Chondrocyte (in vitro differentiated cells): ENCODE results near the gene NOXRED1. TPM values are rescaled to one million over a fixed set of nuclear protein-coding genes. Genes with fewer than 3 reads are reported as not detected.
"Not testable (repeated sequence)": the region's sequence is repeated elsewhere in the genome, so short reads cannot be mapped to it uniquely, and the experiment has no call there.

ENCODE experiments used
- DNase-seq: peaks from one replicate; pipeline ENCODE4 v3.0.0; 2021; ENCODE audit warnings: mixed read lengths, low spot score
- H3K27ac Mint-ChIP-seq: one replicate; pipeline ENCODE4 v1.8.0; 2021; ENCODE audit warnings: mild to moderate bottlenecking, moderate library complexity, mixed read lengths; ENCODE audit not compliant: unreplicated experiment
- H3K27me3 Mint-ChIP-seq: 2 replicates; pipeline ENCODE4 v1.8.0; 2021; ENCODE audit warnings: low read depth, mixed read lengths
- H3K36me3 Mint-ChIP-seq: 2 replicates; pipeline ENCODE4 v1.8.0; 2021; ENCODE audit warnings: low read depth, mixed read lengths
- H3K4me1 Mint-ChIP-seq: 2 replicates; pipeline ENCODE4 v1.8.0; 2021; ENCODE audit warnings: low read depth, mild to moderate bottlenecking, mixed read lengths
- H3K4me3 Mint-ChIP-seq: one replicate; pipeline ENCODE4 v1.8.0; 2021; ENCODE audit warnings: mild to moderate bottlenecking, moderate library complexity, mixed read lengths; ENCODE audit not compliant: unreplicated experiment
- H3K9me3 Mint-ChIP-seq: 2 replicates; pipeline ENCODE4 v1.8.0; 2021; ENCODE audit warnings: low read depth, mixed read lengths
- CTCF ChIP-seq: fragments of 200-600 bp; sonication (generic); IDR thresholded peaks from 2 replicates; pipeline ENCODE4 v1.5.0; 2021; ENCODE audit warnings: antibody characterized with exemption, mild to moderate bottlenecking, moderate library complexity
- total RNA-seq: library from RNA; stranded (reverse); gene quantifications from 3 replicates; pipeline ENCODE4 v1.2.1, GENCODE V29; 2021

NOXRED1 gene
- total RNA-seq, 1 donor from 2014 or later = 0.37 TPM

- Mint-ChIP-seq H3K27ac (no peak overlapping the region), H3K36me3 (peaks cover 68% of the 10 kb centered on the region), H3K4me1 (peaks cover 1% of the 10 kb centered on the region), H3K27me3 (no peaks in the 10 kb centered on the region), H3K9me3 (no peaks in the 10 kb centered on the region), H3K4me3 (no peak overlapping the region)
- TF ChIP-seq CTCF = no peak
- no peak for DNase-seq
These were observed 3.1 kb upstream of the NOXRED1 start for GRCh38 chr14:77426396-77426795.

GRCh38 chr14:77424862-77425261, 1.5 kb upstream of the NOXRED1 start:
- H3K4me3 Mint-ChIP-seq = no peak overlapping the region
- no peak overlapping the region for H3K27ac Mint-ChIP-seq
- H3K36me3 Mint-ChIP-seq = peaks cover 63% of the 10 kb centered on the region
- DNase-seq = no peak
- peaks cover 3% of the 10 kb centered on the region for H3K9me3 Mint-ChIP-seq
- H3K4me1 Mint-ChIP-seq = peaks cover 3% of the 10 kb centered on the region
- no peaks in the 10 kb centered on the region for H3K27me3 Mint-ChIP-seq
- TF ChIP-seq CTCF = no peak

- peaks cover 31% of the 10 kb centered on the region for H3K36me3 Mint-ChIP-seq
These were observed 2.1 kb downstream of the NOXRED1 start for GRCh38 chr14:77421201-77421600.

GRCh38 chr14:77416836-77417235, 6.5 kb downstream of the NOXRED1 start:
- peaks cover 16% of the 10 kb centered on the region for H3K9me3 Mint-ChIP-seq
- no peak overlapping the region for H3K27ac Mint-ChIP-seq
- no peak for DNase-seq
- H3K4me3 Mint-ChIP-seq = no peak overlapping the region
- H3K27me3 Mint-ChIP-seq = no peaks in the 10 kb centered on the region
- peaks cover 6% of the 10 kb centered on the region for H3K36me3 Mint-ChIP-seq
- H3K4me1 Mint-ChIP-seq = peaks cover 3% of the 10 kb centered on the region
- no peak for TF ChIP-seq CTCF

More at GRCh38 chr14:77421201-77421600, 2.1 kb downstream of the NOXRED1 start:
- DNase-seq = no peak
- peaks cover 16% of the 10 kb centered on the region for H3K9me3 Mint-ChIP-seq
- H3K27me3 Mint-ChIP-seq = no peaks in the 10 kb centered on the region
- no peak for TF ChIP-seq CTCF
- H3K4me1 Mint-ChIP-seq = peaks cover 3% of the 10 kb centered on the region
- no peak overlapping the region for H3K4me3 Mint-ChIP-seq
- no peak overlapping the region for H3K27ac Mint-ChIP-seq

- not testable (repeated sequence) for H3K27me3 Mint-ChIP-seq, H3K27ac Mint-ChIP-seq, DNase-seq, H3K36me3 Mint-ChIP-seq, H3K4me3 Mint-ChIP-seq, H3K4me1 Mint-ChIP-seq
- H3K9me3 Mint-ChIP-seq = peaks cover 16% of the 10 kb centered on the region
These were observed 7.2 kb downstream of the NOXRED1 start for GRCh38 chr14:77416098-77416497.

GRCh38 chr14:77415403-77416030, 7.8 kb downstream of the NOXRED1 start:
- H3K27ac Mint-ChIP-seq, H3K36me3 Mint-ChIP-seq, DNase-seq, H3K4me3 Mint-ChIP-seq, H3K27me3 Mint-ChIP-seq, H3K4me1 Mint-ChIP-seq: not testable (repeated sequence)
- H3K9me3 Mint-ChIP-seq = peaks cover 16% of the 10 kb centered on the region
